Measurements from ENCODE around the gene MPL.

MPL gene

DNA sequence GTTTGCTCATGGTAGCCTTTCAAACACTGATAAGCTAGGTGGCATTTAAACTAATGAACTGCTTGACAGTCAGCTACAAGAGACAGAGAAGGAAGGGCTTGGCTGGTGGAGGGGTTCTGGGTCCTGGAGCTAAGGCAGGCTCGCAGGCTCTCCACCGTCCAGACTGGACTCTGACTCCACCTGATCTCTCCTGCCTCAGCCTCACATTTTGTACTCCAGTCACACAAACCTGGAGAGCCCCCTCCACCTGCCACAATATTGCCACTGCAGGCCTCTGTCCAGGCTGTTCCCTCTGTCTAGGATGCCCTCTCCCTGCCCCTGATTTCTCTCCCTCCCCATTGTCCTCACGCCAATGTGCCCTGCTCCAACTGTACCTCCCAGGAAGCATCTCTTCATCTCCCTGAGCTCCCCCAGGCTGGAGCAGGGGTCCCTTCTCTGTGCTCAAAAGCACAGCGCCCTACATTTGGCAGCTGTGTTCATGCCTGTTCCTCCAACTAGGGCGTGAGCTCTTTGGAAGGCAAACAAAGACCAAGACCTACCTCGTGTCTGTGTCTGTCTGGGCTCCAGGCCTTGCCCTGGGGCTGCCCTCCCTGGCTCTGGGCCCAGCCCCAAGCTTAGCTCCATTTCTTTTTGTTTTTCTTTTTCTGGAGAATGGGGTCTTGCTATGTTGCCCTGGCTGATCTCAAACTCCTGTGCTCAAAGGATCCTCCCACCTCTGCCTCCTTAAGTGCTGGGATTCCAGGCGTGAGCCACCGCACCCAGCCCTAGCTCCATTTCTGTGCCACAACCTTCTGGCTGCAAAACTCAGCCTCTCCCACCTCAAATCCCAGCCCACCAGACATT is 33.9 kb upstream of the MPL start (continued):
- no peak for TF ChIP-seq ZFP41 (tag by site-specific recombination; IDR thresholded peaks at IDR 0.05; ENCODE audit: borderline replicate concordance)
- peak; percentile 95 for TF ChIP-seq ZNF121 (tag by site-specific recombination; IDR thresholded peaks at IDR 0.05)
- no peak for TF ChIP-seq BCL11B (tag by site-specific recombination; IDR thresholded peaks at IDR 0.05; ENCODE audit: low read depth)
- TF ChIP-seq, protein P1, sequence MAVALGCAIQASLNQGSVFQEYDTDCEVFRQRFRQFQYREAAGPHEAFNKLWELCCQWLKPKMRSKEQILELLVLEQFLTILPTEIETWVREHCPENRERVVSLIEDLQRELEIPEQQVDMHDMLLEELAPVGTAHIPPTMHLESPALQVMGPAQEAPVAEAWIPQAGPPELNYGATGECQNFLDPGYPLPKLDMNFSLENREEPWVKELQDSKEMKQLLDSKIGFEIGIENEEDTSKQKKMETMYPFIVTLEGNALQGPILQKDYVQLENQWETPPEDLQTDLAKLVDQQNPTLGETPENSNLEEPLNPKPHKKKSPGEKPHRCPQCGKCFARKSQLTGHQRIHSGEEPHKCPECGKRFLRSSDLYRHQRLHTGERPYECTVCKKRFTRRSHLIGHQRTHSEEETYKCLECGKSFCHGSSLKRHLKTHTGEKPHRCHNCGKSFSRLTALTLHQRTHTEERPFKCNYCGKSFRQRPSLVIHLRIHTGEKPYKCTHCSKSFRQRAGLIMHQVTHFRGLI (tag by site-specific recombination; IDR thresholded peaks at IDR 0.05) = no peak
- TF ChIP-seq, protein P2, sequence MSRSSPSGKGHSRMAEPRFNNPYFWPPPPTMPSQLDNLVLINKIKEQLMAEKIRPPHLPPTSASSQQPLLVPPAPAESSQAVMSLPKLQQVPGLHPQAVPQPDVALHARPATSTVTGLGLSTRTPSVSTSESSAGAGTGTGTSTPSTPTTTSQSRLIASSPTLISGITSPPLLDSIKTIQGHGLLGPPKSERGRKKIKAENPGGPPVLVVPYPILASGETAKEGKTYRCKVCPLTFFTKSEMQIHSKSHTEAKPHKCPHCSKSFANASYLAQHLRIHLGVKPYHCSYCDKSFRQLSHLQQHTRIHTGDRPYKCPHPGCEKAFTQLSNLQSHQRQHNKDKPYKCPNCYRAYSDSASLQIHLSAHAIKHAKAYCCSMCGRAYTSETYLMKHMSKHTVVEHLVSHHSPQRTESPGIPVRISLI (tag by site-specific recombination; IDR thresholded peaks at IDR 0.05) = no peak

DNA sequence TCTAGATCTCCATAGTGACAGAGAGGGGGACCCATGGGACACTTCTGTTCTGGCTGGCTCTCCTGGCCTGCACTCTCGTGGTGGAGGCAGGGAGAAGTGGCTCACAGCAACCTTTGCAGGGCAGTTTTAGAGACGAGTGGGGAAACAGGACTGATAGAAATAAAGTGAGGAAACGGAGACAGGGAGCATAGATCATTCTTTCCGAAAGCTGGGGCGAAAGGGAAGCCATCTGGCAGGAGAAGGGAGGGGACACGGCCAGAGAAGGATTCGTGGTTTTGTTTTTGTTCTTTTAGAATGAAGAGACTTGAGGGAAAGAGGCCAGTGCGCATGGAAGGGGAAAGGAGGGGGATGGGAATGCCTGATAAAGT is 33.3 kb upstream of the MPL start:
- Histone ChIP-seq H3K9me3 (ENCODE audit: control insufficient read depth, insufficient read depth, low read depth, low read length) (no peaks in the 10 kb centered on the region), H3K4me3 (ENCODE audit: low read depth, low read length) (no peak overlapping the region), H3K27ac (ENCODE audit: extremely low read depth, low read depth, low read length) (no peak overlapping the region), H3K36me3 (ENCODE audit: control insufficient read depth in 2 of 2, insufficient read depth in 1 of 2, low read length in 2 of 2) (no peaks in the 10 kb centered on the region), H3K4me1 (ENCODE audit: control insufficient read depth, insufficient read depth, low read length) (no peaks in the 10 kb centered on the region)
- ChIA-PET CTCF (interaction anchor here (0.6 to 0.7 kb wide), 2 partner anchors 50 to 116 kb away, joined by 3 read pairs; no protein-coding TSS in a partner anchor), POLR2A (interaction anchor here (1.0 kb wide), 1 partner anchor 54 kb away, joined by 3 read pairs; no protein-coding TSS in a partner anchor)
- TF ChIP-seq, protein P3, sequence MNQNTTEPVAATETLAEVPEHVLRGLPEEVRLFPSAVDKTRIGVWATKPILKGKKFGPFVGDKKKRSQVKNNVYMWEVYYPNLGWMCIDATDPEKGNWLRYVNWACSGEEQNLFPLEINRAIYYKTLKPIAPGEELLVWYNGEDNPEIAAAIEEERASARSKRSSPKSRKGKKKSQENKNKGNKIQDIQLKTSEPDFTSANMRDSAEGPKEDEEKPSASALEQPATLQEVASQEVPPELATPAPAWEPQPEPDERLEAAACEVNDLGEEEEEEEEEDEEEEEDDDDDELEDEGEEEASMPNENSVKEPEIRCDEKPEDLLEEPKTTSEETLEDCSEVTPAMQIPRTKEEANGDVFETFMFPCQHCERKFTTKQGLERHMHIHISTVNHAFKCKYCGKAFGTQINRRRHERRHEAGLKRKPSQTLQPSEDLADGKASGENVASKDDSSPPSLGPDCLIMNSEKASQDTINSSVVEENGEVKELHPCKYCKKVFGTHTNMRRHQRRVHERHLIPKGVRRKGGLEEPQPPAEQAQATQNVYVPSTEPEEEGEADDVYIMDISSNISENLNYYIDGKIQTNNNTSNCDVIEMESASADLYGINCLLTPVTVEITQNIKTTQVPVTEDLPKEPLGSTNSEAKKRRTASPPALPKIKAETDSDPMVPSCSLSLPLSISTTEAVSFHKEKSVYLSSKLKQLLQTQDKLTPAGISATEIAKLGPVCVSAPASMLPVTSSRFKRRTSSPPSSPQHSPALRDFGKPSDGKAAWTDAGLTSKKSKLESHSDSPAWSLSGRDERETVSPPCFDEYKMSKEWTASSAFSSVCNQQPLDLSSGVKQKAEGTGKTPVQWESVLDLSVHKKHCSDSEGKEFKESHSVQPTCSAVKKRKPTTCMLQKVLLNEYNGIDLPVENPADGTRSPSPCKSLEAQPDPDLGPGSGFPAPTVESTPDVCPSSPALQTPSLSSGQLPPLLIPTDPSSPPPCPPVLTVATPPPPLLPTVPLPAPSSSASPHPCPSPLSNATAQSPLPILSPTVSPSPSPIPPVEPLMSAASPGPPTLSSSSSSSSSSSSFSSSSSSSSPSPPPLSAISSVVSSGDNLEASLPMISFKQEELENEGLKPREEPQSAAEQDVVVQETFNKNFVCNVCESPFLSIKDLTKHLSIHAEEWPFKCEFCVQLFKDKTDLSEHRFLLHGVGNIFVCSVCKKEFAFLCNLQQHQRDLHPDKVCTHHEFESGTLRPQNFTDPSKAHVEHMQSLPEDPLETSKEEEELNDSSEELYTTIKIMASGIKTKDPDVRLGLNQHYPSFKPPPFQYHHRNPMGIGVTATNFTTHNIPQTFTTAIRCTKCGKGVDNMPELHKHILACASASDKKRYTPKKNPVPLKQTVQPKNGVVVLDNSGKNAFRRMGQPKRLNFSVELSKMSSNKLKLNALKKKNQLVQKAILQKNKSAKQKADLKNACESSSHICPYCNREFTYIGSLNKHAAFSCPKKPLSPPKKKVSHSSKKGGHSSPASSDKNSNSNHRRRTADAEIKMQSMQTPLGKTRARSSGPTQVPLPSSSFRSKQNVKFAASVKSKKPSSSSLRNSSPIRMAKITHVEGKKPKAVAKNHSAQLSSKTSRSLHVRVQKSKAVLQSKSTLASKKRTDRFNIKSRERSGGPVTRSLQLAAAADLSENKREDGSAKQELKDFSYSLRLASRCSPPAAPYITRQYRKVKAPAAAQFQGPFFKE (tag by site-specific recombination; IDR thresholded peaks at IDR 0.05; ENCODE audit: borderline replicate concordance) = no peak
- no peak for TF ChIP-seq ZNF184 (tag by site-specific recombination; IDR thresholded peaks at IDR 0.05)
- no peak for TF ChIP-seq ZNF146 (tag by site-specific recombination; IDR thresholded peaks at IDR 0.05)
- TF ChIP-seq, protein P4, sequence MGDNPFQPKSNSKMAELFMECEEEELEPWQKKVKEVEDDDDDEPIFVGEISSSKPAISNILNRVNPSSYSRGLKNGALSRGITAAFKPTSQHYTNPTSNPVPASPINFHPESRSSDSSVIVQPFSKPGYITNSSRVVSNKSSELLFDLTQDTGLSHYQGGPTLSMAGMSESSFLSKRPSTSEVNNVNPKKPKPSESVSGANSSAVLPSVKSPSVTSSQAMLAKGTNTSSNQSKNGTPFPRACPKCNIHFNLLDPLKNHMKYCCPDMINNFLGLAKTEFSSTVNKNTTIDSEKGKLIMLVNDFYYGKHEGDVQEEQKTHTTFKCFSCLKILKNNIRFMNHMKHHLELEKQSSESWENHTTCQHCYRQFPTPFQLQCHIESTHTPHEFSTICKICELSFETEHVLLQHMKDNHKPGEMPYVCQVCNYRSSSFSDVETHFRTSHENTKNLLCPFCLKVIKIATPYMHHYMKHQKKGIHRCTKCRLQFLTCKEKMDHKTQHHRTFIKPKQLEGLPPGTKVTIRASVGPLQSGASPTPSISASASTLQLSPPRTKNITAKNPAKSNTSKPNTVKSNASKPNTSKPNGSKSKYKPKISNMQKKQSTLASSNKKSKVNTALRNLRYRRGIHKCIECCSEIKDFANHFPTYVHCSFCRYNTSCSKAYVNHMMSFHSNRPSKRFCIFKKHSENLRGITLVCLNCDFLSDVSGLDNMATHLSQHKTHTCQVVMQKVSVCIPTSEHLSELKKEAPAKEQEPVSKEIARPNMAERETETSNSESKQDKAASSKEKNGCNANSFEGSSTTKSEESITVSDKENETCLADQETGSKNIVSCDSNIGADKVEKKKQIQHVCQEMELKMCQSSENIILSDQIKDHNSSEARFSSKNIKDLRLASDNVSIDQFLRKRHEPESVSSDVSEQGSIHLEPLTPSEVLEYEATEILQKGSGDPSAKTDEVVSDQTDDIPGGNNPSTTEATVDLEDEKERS (tag by site-specific recombination; IDR thresholded peaks at IDR 0.05) = no peak
- no peak for TF ChIP-seq OVOL3 (tag by site-specific recombination; IDR thresholded peaks at IDR 0.05)
- no peak for TF ChIP-seq ZNF707 (tag by site-specific recombination; IDR thresholded peaks at IDR 0.05)
- no peak for TF ChIP-seq ZFP37 (tag by site-specific recombination; IDR thresholded peaks at IDR 0.05)
- TF ChIP-seq, protein P5, sequence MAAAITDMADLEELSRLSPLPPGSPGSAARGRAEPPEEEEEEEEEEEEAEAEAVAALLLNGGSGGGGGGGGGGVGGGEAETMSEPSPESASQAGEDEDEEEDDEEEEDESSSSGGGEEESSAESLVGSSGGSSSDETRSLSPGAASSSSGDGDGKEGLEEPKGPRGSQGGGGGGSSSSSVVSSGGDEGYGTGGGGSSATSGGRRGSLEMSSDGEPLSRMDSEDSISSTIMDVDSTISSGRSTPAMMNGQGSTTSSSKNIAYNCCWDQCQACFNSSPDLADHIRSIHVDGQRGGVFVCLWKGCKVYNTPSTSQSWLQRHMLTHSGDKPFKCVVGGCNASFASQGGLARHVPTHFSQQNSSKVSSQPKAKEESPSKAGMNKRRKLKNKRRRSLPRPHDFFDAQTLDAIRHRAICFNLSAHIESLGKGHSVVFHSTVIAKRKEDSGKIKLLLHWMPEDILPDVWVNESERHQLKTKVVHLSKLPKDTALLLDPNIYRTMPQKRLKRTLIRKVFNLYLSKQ (tag by site-specific recombination; IDR thresholded peaks at IDR 0.05; ENCODE audit: borderline replicate concordance) = no peak
- no peak for TF ChIP-seq ZNF350 (tag by site-specific recombination; IDR thresholded peaks at IDR 0.05)
- TF ChIP-seq ZFP3 (tag by site-specific recombination; IDR thresholded peaks at IDR 0.05; ENCODE audit: low read depth) = no peak
- TF ChIP-seq SCRT1 (tag by site-specific recombination; IDR thresholded peaks at IDR 0.05; ENCODE audit: borderline replicate concordance) = no peak
- TF ChIP-seq KLF10 (tag by site-specific recombination; IDR thresholded peaks at IDR 0.05) = no peak
- no peak for TF ChIP-seq ZNF791 (tag by site-specific recombination; IDR thresholded peaks at IDR 0.05)

Data from HEK293 (cell line).